IPS-20b (cell line): Measurements from ENCODE around the gene CMTM2.
"Not testable (repeated sequence)": the region's sequence is repeated elsewhere in the genome, so short reads cannot be mapped to it uniquely, and the experiment has no call there.

Source experiments
- H3K27ac ChIP-seq: one replicate; pipeline ENCODE4 v1.5.1; 2013; ENCODE audit warnings: low read length
- H3K27me3 ChIP-seq: 2 replicates; pipeline ENCODE4 v1.6.1; 2013; ENCODE audit warnings: mild to moderate bottlenecking, low read length, inconsistent platforms; ENCODE audit not compliant: insufficient read depth
- H3K36me3 ChIP-seq: 2 replicates; pipeline ENCODE4 v1.6.1; 2013; ENCODE audit warnings: low read depth, mild to moderate bottlenecking, inconsistent platforms, low read length, moderate library complexity; ENCODE audit not compliant: insufficient read depth
- H3K4me1 ChIP-seq: 2 replicates; pipeline ENCODE4 v1.6.1; 2013; ENCODE audit warnings: mild to moderate bottlenecking, control low read depth, inconsistent platforms, low read length, moderate library complexity; ENCODE audit not compliant: insufficient read depth
- H3K4me3 ChIP-seq: 2 replicates; pipeline ENCODE4 v1.5.1; 2013; ENCODE audit warnings: mild to moderate bottlenecking, low read length, inconsistent platforms
- H3K9ac ChIP-seq: 2 replicates; pipeline ENCODE4 v1.6.1; 2013; ENCODE audit warnings: low read depth, mild to moderate bottlenecking, inconsistent platforms, low read length, moderate library complexity
- H3K9me3 ChIP-seq: 2 replicates; pipeline ENCODE4 v1.6.1; 2013; ENCODE audit warnings: mild to moderate bottlenecking, low read depth, low read length, inconsistent platforms; ENCODE audit not compliant: insufficient read depth

Gene CMTM2

GRCh38 chr16:66616592-66616991, 37.3 kb downstream of the CMTM2 start:
- H3K4me1 ChIP-seq: peaks cover 21% of the 10 kb centered on the region

GRCh38 chr16:66617010-66617434, 37.8 kb downstream of the CMTM2 start:
- peaks cover 21% of the 10 kb centered on the region for H3K4me1 ChIP-seq
- no peak overlapping the region for H3K27ac ChIP-seq
- no peak overlapping the region for H3K9ac ChIP-seq
- peaks cover 65% of the 10 kb centered on the region for H3K36me3 ChIP-seq
- H3K27me3 ChIP-seq: no peaks in the 10 kb centered on the region; the same call in 1 of the 2 replicates
- H3K9me3 ChIP-seq: no peaks in the 10 kb centered on the region
- no peak overlapping the region; the same call in 1 of the 2 replicates for H3K4me3 ChIP-seq

More at GRCh38 chr16:66616592-66616991, 37.3 kb downstream of the CMTM2 start:
- no peak overlapping the region; the same call in 1 of the 2 replicates for H3K4me3 ChIP-seq
- H3K36me3 ChIP-seq: peaks cover 65% of the 10 kb centered on the region
- H3K27ac ChIP-seq: no peak overlapping the region
- no peaks in the 10 kb centered on the region; the same call in 1 of the 2 replicates for H3K27me3 ChIP-seq
- no peaks in the 10 kb centered on the region for H3K9me3 ChIP-seq
- H3K9ac ChIP-seq: no peak overlapping the region

GRCh38 chr16:66617728-66618127, 38.5 kb downstream of the CMTM2 start:
- no peaks in the 10 kb centered on the region; the same call in 1 of the 2 replicates for H3K27me3 ChIP-seq
- no peak overlapping the region for H3K27ac ChIP-seq
- no peaks in the 10 kb centered on the region for H3K9me3 ChIP-seq
- H3K4me1 ChIP-seq: peaks cover 21% of the 10 kb centered on the region
- H3K4me3 ChIP-seq: no peak overlapping the region
- H3K36me3 ChIP-seq: peaks cover 66% of the 10 kb centered on the region
- H3K9ac ChIP-seq: no peak overlapping the region

GRCh38 chr16:66618588-66619375, 39.5 kb downstream of the CMTM2 start:
- peaks cover 60% of the 10 kb centered on the region for H3K36me3 ChIP-seq
- no peak overlapping the region for H3K9ac ChIP-seq
- H3K27me3 ChIP-seq: no peaks in the 10 kb centered on the region; the same call in 1 of the 2 replicates
- peaks cover 21% of the 10 kb centered on the region for H3K4me1 ChIP-seq
- no peaks in the 10 kb centered on the region for H3K9me3 ChIP-seq
- H3K4me3 ChIP-seq: no peak overlapping the region
- H3K27ac ChIP-seq: no peak overlapping the region

- Histone ChIP-seq H3K27me3 (no peaks in the 10 kb centered on the region; the same call in 1 of the 2 replicates), H3K9ac (no peak overlapping the region), H3K4me3 (no peak overlapping the region), H3K9me3 (no peaks in the 10 kb centered on the region), H3K27ac (no peak overlapping the region), H3K4me1 (peaks cover 21% of the 10 kb centered on the region), H3K36me3 (peaks cover 50% of the 10 kb centered on the region)
Measured at GRCh38 chr16:66619534-66620428, 40.5 kb downstream of the CMTM2 start.

GRCh38 chr16:66620429-66620795, 41.1 kb downstream of the CMTM2 start:
- H3K4me1 ChIP-seq: peaks cover 21% of the 10 kb centered on the region
- no peaks in the 10 kb centered on the region; the same call in 1 of the 2 replicates for H3K27me3 ChIP-seq
- no peak overlapping the region for H3K4me3 ChIP-seq
- no peak overlapping the region for H3K27ac ChIP-seq
- H3K9me3 ChIP-seq: no peaks in the 10 kb centered on the region
- no peak overlapping the region for H3K9ac ChIP-seq
- H3K36me3 ChIP-seq: peaks cover 44% of the 10 kb centered on the region

GRCh38 chr16:66621973-66622372, 42.7 kb downstream of the CMTM2 start:
- no peak overlapping the region for H3K9ac ChIP-seq
- no peaks in the 10 kb centered on the region for H3K9me3 ChIP-seq
- H3K36me3 ChIP-seq: peaks cover 40% of the 10 kb centered on the region
- no peak overlapping the region for H3K4me3 ChIP-seq
- no peaks in the 10 kb centered on the region; the same call in 1 of the 2 replicates for H3K27me3 ChIP-seq
- H3K4me1 ChIP-seq: peaks cover 12% of the 10 kb centered on the region
- no peak overlapping the region for H3K27ac ChIP-seq

GRCh38 chr16:66622863-66623262, 43.6 kb downstream of the CMTM2 start:
- Histone ChIP-seq H3K9ac (no peak overlapping the region), H3K4me3 (no peak overlapping the region), H3K36me3 (peaks cover 40% of the 10 kb centered on the region), H3K27me3 (no peaks in the 10 kb centered on the region; the same call in 1 of the 2 replicates), H3K9me3 (no peaks in the 10 kb centered on the region), H3K27ac (no peak overlapping the region), H3K4me1 (peaks cover 3% of the 10 kb centered on the region; the same call in 1 of the 2 replicates)

GRCh38 chr16:66623755-66624154, 44.5 kb downstream of the CMTM2 start:
- no peak overlapping the region for H3K4me3 ChIP-seq
- H3K9ac ChIP-seq: no peak overlapping the region
- H3K36me3 ChIP-seq: peaks cover 35% of the 10 kb centered on the region

GRCh38 chr16:66627611-66628378, 48.5 kb downstream of the CMTM2 start:
- H3K4me1 ChIP-seq, H3K27ac ChIP-seq, H3K9ac ChIP-seq, H3K9me3 ChIP-seq, H3K4me3 ChIP-seq, H3K27me3 ChIP-seq: not testable (repeated sequence)
- H3K36me3 ChIP-seq: peaks cover 14% of the 10 kb centered on the region; the same call in 1 of the 2 replicates

More at GRCh38 chr16:66623755-66624154, 44.5 kb downstream of the CMTM2 start:
- no peaks in the 10 kb centered on the region for H3K4me1 ChIP-seq
- no peaks in the 10 kb centered on the region for H3K9me3 ChIP-seq
- no peak overlapping the region for H3K27ac ChIP-seq
- no peaks in the 10 kb centered on the region for H3K27me3 ChIP-seq

GRCh38 chr16:66629856-66630255, 50.6 kb downstream of the CMTM2 start:
- Histone ChIP-seq H3K27me3 (no peaks in the 10 kb centered on the region), H3K36me3 (0 out of 2 replicates have a peak, but pooled peaks cover 9% of the 10 kb centered on the region), H3K4me1 (no peaks in the 10 kb centered on the region), H3K9me3 (no peaks in the 10 kb centered on the region), H3K4me3 (no peak overlapping the region), H3K27ac (no peak overlapping the region), H3K9ac (no peak overlapping the region)
